Retinal pigment epithelial cell (primary cell): ENCODE measurements around the gene FAM229B.

ENCODE experiments used
- DNase-seq: peaks from one replicate; pipeline ENCODE4 v3.0.0-alpha.2; 2010; ENCODE audit warnings: low read depth
- H3K4me3 ChIP-seq: 2 replicates; pipeline ENCODE4 v1.5.1; 2011; ENCODE audit warnings: mild to moderate bottlenecking, low read length, control low read depth, moderate library complexity
- CTCF ChIP-seq: conservative IDR thresholded peaks from 2 replicates; pipeline ENCODE4 v1.5.1; 2011; ENCODE audit warnings: low read depth, low read length, control low read depth, inconsistent platforms

Gene FAM229B

GRCh38 chr6:112087136-112087911 is at the start of gene FAM229B, which contains the start of gene TUBE1:
FAM229B (plus strand) TSS chr6:112087591; CDS start chr6:112099284, 11,693 bp downstream.
TUBE1 (minus strand) TSS chr6:112087482; CDS start chr6:112087434, 48 bp downstream.
- no peak for TF ChIP-seq CTCF
- peak; percentile 96 for DNase-seq
- H3K4me3 ChIP-seq = peak within 1 kb of the TSS; percentile 92

GRCh38 chr6:112037783-112038216 is 49.6 kb upstream of the FAM229B start:
- peak; percentile 96 for DNase-seq
- TF ChIP-seq CTCF = no peak
- H3K4me3 ChIP-seq = no peak overlapping the region

- DNase-seq = no peak
- no peak for TF ChIP-seq CTCF
- H3K4me3 ChIP-seq = no peak overlapping the region
Observed at GRCh38 chr6:112038268-112038667, 49.1 kb upstream of the FAM229B start.

- no peak for TF ChIP-seq CTCF
- H3K4me3 ChIP-seq = no peak overlapping the region
- no peak for DNase-seq
Observed at GRCh38 chr6:112038756-112039430, 48.5 kb upstream of the FAM229B start.

GRCh38 chr6:112039431-112039770 is 48.0 kb upstream of the FAM229B start:
- DNase-seq = no peak
- no peak overlapping the region for H3K4me3 ChIP-seq
- TF ChIP-seq CTCF = no peak

GRCh38 chr6:112040956-112041355 is 46.4 kb upstream of the FAM229B start:
- no peak for DNase-seq
- no peak overlapping the region for H3K4me3 ChIP-seq
- TF ChIP-seq CTCF = no peak

- H3K4me3 ChIP-seq = no peak overlapping the region
- no peak for DNase-seq
- no peak for TF ChIP-seq CTCF
Observed at GRCh38 chr6:112041535-112041934, 45.9 kb upstream of the FAM229B start.
